GM21737 (cell line): ENCODE data around the gene ENPP6.
A peak's percentile ranks its signal among the peaks of the same experiment; 100 is the strongest.

Source experiments
- ATAC-seq: cut with Tn5 transposase; IDR thresholded peaks from one replicate; pipeline ENCODE4 v1.9.1; 2021; ENCODE audit warnings: mild to moderate bottlenecking, moderate library complexity; ENCODE audit not compliant: unreplicated experiment

ENPP6 gene

GRCh38 chr4:184192933-184193332, 24.7 kb downstream of the ENPP6 start:
- ATAC-seq: no peak

DNA sequence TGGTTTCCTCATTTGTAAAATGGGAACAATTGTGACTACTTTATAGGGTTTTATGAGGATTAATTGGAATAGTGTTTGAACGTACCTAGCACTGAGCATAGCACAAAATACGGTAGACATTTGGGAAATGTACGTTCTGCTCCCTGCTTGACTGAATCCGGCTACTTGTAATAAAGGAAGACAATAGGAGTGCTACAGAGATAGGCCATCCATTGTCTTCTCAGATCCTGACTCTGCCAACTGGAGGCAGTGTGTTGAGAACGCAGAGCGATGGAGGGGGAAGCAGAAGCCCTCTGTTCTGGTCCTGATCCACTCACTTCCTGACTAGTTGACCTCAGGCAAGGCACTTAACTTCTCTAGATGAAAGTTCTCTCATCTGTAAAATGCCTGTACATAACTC, 26.4 kb downstream of the ENPP6 start:
- ATAC-seq: no peak

DNA sequence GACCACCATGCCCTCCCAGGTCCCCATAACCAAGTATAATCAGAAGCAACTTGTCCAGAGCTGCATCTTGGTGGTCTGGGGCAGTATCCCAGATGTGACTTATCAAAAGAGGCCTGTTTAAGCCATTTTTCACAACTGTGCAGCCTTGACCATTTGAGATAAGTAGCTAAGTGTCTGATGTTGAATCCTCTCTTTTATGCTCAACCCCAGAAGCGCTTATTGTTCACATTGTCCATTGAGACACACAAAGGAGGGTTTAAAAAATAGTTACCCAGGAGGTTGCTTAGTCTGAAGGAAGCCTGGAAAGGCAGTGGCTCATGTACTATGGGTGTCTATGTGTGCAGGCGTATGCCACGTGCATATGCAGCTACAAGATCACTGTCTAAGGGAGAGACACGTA, 27.0 kb downstream of the ENPP6 start:
- ATAC-seq: no peak

GRCh38 chr4:184189966-184190365, 27.7 kb downstream of the ENPP6 start:
- ATAC-seq: no peak

DNA sequence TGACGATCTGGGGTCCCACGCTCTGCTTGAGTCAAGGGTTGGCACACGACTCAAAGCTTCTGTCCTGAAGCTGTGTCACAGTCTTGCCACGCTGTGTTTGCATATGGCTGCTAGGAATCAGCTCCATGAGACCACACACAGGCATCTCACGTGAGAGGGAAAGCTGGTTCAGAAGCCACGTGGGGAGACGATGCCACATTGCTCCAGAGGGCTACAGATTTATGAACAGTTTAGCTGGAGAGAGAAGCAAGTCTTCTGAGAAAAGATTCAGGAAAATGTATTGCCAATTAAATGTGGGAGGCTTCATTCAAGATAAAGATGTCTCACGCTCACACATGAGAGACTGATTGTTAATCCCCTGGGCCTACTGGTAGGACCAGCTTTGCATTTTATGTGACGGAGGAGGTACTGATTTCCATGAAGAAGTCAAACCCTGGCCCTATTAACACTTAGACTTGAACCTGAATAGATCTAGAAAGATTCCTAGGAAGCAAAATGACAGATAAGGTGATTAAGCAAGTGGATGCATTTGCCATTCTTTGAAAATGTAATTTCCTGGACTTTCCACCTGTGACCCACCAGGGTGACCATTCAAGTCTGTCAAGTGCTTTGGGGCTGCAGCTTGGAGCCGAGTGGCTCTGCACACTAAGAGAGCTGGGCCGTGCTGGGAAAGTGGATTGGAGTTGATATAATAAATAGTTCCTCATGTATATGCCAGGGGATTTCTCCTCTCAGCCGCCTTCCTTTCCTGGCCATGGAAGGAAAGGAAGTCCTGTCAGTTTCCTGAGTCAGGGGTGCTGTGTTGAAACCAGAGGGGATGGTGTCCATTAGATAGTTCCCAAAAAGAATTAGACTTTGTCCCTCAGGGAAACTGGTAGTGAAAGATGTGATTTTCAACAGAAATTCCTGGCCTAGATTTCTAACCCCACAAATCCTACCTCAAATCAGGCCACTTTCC, 29.0 kb downstream of the ENPP6 start:
- ATAC-seq: no peak

- ATAC-seq: no peak
Observed at GRCh38 chr4:184177271-184177670, 40.4 kb downstream of the ENPP6 start.

- ATAC-seq: no peak
Observed at GRCh38 chr4:184174571-184175488, 42.8 kb downstream of the ENPP6 start.

- ATAC-seq: no peak
Observed at GRCh38 chr4:184171011-184171410, 46.7 kb downstream of the ENPP6 start.

- ATAC-seq: no peak
Observed at GRCh38 chr4:184169225-184169867, 48.3 kb downstream of the ENPP6 start.

DNA sequence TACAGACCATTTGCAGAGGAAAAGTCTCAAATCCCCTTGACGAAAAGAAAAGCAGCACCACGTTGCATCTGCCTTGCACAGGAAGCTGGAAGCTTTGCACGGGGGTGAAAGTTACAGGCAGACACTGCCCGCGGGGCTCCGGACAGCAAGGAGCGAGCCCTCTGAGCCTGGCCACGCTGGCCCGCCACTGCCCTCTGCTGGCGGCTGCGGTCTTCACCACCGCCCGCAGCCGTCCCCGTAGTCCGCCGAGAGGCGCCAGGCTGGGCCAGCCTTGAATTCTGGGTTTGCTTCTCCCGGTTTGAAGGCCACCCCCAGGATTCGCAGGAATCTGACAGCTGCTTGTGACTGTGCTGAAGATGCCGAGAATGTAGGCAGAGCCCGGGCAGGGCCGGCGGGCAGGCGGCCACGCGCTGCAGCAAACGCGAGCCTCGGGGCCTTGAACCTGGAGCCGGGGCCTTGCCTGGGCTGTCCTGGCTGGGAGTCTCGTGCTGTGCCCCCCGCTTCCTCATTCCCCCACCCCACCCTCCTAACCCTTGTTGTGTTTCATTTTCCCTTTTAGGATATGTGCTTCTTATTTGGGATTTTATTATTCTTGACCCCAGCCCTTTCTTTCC, 49.2 kb downstream of the ENPP6 start:
- peak; percentile 90 for ATAC-seq

DNA sequence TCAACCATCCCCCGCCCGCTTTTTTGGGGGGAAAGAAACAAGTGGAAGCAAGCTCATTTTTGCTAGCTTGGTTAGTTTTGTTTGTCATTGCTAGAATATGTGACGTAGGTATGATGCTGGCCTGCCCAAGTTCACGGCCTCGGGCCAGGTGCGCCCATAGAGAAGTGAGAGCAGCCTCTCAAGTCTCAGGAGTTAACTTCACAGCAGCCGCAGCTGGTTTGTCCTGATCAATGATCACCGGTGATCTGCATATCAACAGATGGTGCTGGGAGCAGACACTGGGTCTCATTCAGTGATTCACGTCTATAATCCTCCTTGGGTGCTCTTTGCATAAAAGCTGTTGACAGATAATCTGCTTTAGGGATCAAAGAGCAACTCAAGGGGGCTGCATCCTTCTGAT, 50.1 kb downstream of the ENPP6 start:
- ATAC-seq: peak; percentile 77

GRCh38 chr4:184166736-184167135, 50.9 kb downstream of the ENPP6 start:
- ATAC-seq: no peak

DNA sequence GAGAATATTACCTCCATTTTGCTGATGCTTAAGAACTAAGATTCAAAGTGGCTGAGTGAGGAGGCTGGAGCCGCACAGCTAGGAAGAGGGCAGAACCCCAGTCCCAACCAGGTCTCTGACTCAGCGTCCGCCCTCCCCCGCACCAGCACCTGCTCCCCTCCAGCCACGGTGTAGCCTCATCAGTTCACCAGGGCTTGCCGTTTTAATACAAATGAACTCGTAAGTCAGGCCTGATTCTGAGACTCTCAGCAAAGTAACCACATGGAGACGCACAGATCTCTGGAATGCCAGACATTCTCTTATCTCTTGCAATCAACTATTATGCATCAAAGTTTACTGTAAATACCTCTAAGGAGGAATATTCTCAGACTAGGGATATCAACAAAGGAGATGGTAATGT, 52.4 kb downstream of the ENPP6 start:
- ATAC-seq: no peak

- ATAC-seq: no peak
Observed at GRCh38 chr4:184163813-184164212, 53.9 kb downstream of the ENPP6 start.

GRCh38 chr4:184162596-184162995, 55.1 kb downstream of the ENPP6 start:
- ATAC-seq: no peak

DNA sequence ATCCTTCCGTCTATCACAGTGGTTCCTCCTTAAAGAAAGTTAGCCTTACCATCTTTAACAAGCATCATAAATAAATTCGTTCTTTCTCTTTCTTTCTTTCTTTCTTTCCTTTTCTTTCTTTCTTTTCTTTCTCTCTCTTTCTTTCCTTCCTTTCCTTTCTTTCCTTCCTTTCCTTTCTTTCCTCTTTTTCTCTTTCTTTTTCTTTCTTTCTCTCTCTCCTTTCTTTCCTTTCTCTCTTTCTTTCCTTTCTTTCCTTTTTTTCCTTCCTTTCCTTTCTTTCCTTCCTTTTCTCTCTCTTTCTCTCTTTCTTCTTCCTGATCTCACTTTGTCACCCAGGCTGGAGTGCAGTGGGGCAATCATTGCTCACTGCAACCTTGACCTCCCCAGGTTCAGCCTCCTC, 60.4 kb downstream of the ENPP6 start:
- no peak for ATAC-seq

GRCh38 chr4:184156163-184156920, 61.3 kb downstream of the ENPP6 start:
- ATAC-seq: no peak

- no peak for ATAC-seq
Observed at GRCh38 chr4:184154199-184154598, 63.5 kb downstream of the ENPP6 start.

DNA sequence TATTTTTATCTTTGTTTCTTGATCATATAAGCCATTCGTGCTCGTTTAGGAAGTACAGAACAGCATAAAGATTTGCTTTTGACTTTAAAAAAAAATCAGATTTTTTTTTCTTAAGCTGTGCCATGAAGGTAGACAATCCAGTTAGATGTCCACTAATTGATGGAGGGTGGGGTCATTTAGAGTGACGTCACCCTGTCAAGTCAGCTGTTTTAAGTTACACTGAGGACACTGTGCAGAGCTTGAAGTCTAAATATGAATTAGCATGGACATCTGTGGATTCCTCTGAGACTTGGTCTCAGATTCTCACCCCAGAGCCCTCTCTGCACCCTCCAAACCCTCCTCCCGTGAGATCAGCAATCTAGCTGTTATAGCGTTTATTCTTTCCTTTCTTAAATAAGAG, 63.9 kb downstream of the ENPP6 start:
- no peak for ATAC-seq

DNA sequence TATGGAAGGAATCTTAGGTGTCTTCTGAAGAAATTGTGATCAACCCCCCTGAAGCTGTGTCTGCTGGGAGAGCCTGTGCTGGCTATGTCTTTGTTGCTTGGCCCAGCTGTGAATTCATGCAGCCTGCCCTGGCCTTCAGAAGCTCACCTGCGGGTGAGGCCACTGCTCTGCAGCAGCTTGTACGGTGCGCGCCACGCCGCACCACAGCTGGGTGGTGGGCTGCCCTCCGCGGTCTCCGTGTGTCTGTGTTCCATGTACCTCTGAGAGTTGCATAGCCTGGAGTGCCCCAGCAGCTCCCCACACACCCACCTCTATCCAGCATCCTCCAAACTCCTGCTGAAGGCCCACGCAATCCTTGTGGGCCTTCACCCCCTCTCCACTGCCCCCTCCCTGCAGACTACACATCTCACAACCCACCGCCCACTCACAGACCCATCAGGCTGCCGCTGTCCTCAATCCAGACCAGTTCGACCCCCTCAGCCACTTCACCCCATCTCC, 65.6 kb downstream of the ENPP6 start:
- no peak for ATAC-seq
